ENCODE data around the gene DNAH7.

The DNAH7 gene

DNA sequence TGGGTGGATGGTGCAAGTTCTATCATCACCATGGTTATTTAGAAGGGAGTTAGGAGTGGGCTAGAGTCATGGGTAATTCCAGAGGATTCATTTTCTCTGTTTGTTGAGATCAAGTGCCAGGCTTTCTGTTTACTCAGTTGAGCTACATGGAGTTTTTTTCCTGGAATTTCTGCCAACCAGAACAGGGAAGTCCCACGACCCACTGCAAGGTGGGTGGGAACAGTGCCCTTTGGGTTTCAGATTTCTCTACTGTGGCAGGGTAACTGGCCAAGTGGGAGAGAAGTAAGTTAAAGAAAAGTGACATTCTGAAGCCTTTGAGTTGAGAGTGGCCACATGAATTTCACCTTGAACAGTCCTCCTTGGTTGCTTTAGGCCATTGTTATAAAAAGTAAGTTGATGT lies 272.8 kb downstream of the DNAH7 start:
- no peak for DNase-seq

DNA sequence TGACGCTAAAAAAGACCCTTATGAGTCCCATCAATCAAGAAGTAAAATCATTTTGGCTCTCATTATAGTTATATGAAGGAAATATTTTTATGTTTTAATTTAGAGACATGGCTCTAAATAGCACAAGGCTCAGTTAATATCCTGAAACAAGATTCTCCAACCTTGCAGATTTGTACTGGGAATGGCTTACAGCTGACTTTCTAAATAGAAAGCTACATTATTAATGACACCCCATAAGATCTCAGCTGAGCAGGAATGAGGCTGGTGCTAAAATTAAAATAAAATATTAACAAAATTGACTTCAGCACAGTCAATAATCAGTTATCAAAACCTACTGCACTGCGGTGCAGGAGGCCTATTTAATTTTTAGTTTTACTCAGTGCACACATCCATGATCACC lies 274.8 kb downstream of the DNAH7 start:
- DNase-seq = no peak

DNA sequence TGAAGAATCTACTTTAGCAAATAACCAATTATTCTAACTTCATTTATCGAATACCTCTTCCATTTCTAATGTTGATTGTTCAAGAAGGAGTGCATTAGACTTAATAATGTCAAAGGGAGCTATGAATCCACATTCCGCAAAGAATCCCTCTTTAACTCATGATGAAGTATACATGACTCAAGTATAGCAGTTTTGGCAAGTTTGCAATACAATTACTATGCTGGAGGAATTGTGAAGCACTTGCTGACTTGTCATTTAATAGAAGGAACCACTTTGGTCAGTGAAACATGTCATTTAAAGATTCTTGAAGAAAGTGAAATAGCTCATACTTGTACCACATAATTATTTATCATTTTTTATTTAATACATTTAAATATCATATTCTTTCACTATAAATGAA lies 286.5 kb downstream of the DNAH7 start:
- no peak for DNase-seq

DNA sequence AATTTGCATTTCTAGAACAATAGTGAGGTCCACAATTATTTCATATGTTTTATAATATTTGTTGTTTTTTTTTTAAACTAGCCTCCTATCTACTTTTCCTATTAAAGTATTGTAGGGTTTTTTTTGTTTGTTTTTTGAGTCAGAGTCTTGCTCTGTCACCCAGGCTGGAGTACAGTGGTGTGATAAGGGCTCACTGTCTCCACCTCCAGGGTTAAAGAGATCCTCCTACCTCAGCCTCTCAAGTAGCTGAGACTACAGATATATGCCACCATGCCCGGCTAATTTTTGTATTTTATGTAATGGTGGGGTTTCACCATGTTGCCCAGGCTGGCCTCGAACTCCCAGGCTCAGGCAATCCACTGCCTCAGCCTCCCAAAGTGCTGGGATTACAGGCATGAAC lies 289.1 kb downstream of the DNAH7 start:
- DNase-seq = no peak

DNA sequence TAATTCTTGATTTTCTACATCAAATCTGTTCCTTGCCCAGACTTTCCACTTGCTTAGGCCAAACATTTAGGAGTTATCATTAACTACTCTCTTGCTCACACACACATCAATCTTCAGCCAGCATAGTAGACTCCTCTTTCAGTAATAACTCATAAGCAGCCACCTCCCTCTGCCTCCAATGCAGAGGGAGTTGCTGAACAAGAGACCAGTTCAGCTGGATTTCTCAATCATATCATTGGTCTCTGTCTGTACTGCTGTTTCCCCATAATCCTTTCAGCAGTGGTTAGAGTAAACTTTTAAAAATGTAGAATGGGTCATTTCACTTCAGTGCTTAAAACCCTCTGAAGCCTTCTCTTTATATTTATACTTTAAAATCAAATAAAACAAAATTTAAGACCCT lies 298.7 kb downstream of the DNAH7 start:
- no peak for DNase-seq

DNA sequence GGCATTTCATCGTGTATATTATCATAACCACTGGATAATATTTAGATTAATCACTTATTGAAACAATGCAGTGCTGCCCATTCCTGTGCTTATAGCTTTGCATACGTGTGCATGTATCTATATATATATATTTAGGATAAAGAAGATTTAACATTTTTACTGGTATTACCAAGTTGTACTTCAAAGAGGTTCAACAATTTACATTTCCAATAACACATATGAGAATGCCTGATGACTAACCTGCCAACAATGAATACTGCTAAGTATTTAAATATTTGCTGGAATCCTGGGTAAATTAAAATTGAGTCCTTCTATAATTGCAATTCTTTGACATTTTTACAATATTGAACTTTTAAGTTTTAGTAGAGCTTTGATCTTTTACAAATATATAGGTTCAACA lies 300.2 kb downstream of the DNAH7 start:
- no peak for DNase-seq

DNA sequence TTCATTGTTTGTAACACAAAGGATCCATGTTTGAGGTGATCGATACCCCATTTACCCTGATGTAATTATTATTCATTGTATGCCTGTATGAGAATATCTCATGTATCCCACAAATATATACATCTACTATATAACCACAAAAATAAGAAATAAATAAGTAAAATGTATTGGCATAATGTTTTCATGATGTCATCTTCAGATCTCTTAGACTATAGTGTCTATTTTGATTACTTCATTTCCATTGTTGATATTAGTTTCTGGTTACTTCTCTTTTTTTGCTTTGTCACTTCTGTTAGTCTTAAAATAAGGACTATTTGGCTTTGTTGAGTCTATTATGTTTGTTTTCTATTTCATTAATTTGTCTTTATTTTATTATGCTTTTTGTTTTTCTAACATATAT lies 301.9 kb downstream of the DNAH7 start:
- no peak for DNase-seq

DNA sequence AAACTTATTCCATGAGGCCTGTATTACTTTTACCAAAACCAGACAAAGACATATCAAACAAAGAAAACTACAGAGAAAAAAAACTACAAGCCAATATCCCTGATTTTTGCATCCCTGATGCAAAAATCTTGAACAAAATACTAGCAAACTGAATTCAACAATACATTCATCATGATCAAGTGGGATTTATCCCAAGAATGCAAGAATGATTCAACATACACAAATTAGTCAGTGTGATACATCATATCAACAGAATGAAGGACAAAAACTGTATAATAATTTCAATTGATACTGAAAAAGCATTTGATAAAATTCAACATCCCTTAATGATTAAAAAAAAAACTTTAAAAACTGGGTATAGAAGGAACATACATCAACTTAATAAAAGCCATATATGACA lies 304.8 kb downstream of the DNAH7 start:
- no peak for DNase-seq

DNA sequence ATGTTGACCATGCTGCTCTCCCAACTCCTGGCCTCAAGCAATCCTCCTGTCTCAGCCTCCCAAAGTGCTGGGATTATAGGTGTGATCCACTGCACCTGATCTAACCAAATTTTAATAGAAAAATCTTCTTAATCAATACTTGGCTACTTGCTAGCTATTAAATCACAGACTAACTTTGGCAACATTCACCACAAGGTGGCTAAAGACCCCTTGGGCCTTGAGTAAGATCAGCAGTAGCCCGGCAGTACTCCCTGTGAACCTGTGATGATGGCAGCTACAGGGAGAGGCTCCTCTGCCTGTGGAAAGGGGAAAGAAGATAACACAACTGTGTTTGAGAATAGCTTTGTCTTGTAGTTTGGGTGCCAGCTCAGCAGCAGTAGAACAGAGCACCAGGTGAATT lies 308.8 kb downstream of the DNAH7 start:
- no peak for DNase-seq

DNA sequence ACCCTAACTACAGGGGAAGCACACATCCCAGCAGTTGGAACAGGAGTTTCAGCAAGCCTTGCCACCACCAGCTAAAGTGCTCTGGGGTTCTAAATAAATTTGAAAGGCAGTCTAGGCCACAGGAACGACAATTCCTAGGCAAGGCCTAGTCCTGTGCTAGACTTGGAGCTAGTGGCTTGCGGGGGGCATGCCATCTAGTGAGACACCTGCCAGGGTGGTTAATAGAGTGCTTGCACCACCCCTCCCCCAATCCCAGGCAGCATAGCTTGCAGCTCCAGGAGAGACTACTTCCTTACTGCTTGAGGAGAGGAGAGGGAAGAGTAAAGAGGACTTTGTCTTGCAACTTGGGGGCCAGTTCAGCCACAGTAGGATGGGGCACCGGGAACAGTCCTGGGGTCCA lies 309.8 kb downstream of the DNAH7 start:
- DNase-seq = no peak

DNA sequence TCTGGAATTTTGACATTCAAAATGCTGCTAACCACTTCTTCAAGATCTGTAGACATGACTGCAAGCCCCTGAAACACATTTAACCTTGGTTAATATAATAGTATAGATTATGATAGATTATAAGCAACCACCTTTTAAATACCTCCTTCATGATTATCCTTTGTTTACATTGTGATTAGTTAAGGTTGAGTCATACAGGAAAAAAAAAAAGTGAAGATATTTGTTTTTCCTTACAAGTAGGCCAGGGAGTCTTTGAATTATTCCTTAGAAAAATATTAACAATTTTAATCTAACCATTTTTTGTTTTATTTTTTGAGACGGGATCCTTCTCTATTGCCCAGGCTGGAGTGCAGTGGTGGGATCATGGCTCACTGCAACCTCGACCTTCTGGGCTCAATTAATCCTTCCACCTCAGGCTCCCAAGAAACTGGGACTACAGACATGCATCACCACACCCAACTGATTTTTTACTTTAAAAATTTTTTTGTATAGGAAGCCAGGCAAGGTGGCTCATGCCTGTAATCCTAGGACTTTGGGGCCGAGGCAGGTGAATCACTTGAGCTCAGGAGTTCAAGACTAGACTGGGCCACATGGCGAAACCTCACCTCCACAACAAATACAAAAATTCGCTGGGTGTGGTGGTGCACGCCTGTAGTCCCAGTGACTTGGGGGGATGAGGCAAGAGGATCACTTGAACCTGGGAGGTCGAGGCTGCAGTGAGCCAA lies 312.3 kb downstream of the DNAH7 start:
- no peak for DNase-seq

DNA sequence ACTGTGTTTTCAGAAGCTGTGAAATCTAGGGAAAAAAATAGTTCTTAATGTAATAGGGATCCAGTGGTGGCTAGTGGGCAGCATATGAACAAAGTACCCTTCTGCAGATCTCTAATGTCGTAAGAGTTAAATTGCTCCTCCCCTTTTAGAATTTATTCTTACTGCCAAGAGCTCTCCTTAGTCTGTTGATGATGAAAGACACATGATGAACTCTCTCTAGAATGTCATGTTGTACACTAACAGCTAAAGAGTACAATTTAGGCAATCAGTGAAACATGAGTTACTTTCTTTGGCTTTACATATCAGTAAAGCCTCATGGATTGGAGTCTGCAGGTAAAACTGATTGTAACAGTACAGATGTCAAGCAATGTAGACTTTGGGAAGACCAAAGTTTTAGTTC lies 327.4 kb downstream of the DNAH7 start:
- no peak for DNase-seq

DNA sequence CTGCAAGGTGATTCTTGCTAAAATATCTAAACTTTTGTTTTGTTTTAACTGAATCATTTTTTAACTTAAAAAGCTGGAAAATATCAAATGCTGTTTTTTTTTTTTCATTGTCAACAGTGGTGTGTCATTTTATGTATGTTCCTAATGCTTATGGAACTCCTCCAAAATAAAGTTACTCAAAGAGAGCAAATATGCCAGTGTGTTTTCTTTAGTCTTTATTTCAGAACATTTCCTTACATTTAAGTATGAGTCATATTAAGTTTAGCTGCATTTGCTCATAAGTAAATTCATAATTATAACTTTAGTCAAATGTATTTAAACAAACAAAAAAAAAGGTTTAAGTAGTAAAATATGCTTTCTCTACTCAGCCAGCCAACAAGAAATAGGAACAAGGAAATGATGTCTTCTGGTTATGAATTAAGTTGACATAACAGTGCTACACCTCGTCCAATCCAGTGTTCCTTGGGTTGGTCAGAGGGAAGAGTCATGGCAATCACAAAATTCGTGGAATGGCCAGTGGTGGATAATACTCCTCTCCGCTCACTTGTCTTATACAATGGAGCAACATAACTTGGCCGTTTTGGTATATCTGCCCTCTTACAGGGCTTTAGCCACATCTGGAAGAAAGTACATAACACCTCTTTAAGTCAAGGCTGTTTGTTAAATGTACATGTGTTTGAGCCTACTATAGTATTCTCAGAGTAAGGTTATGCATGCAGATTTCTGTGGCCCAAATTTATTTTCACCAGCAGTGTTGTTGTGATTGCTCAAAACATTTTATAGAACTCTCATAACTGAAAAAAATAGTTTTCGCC lies 330.9 kb downstream of the DNAH7 start:
- DNase-seq = no peak

DNA sequence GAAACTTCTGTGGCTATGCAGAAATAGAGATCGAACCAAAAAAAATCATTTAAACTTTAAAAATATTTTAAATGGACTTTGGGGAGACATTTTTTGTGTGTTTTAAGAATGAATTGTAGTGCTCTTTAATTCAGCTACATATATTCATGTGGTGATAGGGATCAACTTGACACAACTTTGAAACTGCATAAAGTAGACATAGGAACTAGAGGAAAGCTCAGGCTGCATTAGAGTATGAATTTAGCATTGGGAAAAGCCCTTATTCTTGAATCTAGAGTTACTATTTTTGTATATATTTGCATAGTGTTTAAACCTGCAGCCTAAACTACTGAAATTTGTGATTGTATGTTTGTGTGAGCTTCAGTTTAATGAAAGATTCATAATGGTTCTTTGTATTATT lies 333.3 kb downstream of the DNAH7 start:
- no peak for DNase-seq

DNA sequence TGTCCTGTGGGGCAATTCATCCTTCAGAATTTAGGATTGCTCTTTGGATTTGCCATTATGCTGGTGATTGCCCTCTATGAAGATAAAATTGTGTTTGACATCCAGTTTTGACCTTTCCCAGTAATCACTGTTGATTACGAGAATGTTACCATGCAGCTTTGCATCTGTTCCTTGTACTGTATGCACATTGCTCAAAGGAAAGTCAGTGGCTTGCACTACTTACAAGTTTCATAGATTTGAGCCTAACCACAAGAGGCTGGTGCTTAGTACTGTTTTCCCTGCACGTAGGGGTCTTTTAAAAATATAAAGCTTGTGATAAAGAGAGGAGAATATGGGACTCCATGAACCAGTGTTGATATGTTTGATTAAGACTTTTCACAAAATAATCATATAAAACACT lies 333.7 kb downstream of the DNAH7 start:
- no peak for DNase-seq

DNA sequence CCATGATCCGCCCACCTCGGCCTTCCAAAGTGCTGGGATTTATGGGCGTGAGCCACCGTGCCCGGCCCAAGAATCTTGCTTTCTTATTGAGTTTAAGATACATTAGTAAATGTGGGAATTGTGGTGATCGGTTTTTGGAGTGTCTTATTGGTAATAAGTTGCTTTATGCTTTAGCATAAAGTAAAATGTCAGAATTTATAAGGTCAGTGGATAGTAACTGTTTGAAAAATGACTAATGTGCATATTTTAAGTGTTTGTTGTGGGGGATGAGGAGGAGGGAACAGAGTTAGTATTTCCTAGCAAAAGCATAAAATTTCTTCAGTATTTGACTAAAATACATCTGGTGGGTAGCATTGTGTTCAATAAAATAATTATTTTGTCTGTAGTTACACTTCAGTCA lies 334.2 kb downstream of the DNAH7 start:
- no peak for DNase-seq

DNA sequence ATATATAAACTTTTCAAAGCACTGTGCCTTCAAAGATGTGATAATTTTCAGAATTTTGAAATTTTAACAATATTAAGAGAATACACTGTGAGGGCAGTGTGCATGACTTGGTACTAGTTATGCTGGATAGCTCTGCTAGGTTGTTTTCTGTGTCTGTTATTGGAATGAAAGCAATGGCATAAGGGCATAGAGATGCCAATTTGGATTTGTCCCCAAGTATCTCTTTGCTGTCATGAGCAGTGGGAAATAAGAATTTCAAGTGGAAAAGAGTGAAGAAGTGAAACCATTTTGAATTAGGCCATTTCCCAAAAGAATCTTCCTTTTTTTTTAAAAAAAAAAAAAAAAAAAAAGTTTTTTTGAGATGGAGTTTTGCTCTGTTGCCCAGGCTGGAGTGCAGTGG lies 334.8 kb downstream of the DNAH7 start:
- DNase-seq = no peak

DNA sequence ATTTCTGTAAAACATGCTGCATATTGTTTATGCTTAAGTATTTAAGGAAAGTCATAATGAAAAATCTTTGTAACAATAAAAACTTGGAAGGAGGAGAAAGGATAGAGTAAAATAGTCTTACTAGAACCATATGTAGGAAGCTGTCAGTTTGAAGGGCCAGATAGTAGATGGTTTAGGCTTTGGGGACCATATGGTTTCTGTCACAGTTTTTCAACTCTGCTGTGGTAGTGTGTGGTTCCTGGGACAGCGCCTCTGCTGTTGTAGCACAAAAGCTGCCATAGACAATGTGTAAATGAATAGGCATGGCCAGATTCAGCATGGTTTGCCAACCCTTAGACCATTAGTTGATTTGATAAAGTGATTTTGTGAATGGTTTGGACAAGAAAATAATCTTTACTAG lies 336.1 kb downstream of the DNAH7 start:
- DNase-seq = no peak

DNA sequence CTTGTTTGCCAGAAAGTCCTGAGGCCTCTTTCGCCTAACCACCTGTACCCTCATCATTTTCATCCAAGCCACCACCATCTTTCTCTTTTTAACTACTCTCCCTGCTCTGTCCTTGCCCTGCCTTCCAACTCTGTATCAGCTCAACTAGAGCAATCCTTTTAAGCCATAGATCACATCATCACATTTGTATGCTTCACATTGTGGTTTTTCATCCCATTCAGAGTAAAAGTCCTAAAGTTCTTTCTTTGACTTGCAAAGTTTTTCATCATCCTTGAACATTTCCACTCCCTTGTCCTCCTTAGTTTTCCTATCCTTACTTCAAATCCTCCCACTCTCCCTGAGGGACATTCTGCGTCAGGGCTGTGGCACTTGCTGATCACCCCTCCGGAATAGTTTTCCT lies 337.7 kb downstream of the DNAH7 start:
- DNase-seq = no peak

DNA sequence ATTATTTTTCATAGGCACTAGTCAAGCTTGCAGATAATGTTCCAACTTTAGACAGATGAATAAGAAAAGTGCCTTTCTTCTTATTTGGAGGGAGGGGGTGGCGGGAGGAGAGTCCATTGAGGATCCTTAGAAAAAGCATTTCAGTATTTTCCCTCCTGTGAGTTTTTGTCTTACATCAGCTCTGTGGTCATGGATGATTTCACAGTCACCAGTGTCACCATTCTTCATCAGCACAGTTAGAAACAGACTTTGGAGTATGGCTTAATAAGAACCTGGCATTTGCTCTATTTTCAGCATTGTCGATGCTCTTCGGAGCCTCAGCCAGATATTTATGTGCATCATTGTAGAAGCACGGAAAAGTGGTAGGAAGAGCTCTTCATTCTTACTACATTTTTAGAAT lies 341.5 kb downstream of the DNAH7 start:
- DNase-seq = peak in 1 of 2 donors; percentile 0

DNA sequence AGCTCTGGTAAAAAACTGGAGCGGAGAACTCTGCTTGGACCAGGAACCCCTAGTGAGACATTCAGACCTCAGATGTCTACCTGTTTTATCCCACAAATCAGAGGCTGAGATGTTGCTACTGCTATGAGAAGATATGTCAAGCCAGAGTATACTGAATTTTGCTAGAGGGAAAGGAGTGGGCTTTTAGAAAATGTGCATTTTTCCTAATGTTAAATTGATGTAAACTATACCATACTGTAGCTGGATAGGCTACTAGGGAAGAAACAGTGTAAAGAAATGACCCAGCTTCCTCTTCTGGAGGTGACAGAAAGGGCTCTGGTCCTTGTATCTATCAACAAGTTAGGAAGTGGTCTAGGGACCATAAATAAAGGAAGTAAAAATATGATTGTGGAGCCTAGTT lies 346.6 kb downstream of the DNAH7 start:
- DNase-seq = peak in 1 of 2 donors; percentile 34

DNA sequence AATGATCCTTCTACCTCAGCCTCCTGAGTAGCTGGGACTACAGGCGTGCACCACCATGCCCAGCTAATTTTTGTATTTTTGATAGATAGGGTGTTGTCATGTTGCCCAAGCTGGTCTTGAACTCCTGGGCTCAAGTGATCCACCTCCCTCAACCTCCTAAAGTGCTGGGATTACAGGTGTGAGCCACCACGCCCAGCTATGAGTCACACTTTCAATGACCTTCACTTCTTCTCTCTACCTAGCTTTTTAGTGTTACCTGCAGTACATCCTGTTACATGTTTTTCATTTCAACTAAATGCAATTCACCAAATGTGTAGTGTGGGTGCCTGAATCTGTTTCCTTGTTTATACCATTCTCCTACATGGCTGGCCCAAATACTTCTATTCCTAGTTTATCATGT lies 347.6 kb downstream of the DNAH7 start:
- DNase-seq = no peak

DNA sequence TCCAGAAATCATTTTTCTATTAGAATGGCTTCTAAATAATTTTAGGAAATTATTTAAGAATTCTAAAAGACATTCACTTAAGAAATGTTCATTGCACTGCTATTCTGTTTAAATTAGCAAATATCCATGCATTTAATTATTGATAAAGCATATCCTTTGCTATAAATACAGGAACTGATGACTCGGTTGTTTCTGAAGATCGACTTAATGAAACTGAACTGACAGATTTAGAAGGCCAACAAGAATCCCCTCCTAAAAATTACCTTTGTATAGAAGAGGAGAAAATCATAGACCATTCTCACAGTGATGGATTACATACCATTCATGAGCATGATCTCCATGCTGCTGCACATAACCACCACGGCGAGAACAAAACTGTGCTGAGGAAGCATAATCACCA lies 352.2 kb downstream of the DNAH7 start:
- no peak for DNase-seq

DNA sequence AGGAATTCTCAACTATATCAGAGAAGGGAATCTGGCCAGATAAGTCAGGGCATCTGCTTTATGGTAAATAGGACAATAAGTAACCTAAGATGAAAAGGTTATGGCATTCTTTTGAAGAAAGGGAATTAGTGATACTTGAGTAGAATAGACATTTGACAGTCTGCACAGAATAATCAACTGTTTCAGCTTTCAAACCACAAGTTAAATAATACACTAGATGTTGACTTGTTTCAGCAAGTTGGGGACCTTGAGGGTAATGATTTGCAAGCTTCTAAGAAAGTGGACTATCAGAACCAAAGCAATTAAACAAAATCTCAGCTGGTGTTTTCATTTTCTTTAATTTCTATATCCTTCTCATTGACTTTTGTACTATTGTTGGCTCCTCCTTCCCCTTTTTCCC lies 357.2 kb downstream of the DNAH7 start:
- DNase-seq = no peak

Measured in inflammatory macrophage (primary cell).